Activated CD4-positive, alpha-beta T cell treated with anti-CD3 and anti-CD28 coated beads, Interleukin-2, amount 50 U/mL, for 48 hours (primary cell): Measurements from ENCODE around the gene GPR160.

Experiments used
- DNase-seq, 2 experiments: peaks; one replicate each; pipeline ENCODE4 v3.0.0-alpha.2; 2020

The GPR160 gene

GRCh38 chr3:170033489-170033888 is 4.3 kb upstream of the GPR160 start:
- peak; percentile 19 to 28 for DNase-seq

GRCh38 chr3:170038434-170039110 is 777 bp downstream of the GPR160 start:
- peak; percentile 19 to 41 for DNase-seq

GRCh38 chr3:170040418-170040817 is 2.6 kb downstream of the GPR160 start:
- no peak for DNase-seq

GRCh38 chr3:170043506-170043905 is 5.7 kb downstream of the GPR160 start:
- no peak for DNase-seq

- DNase-seq, result no peak
These were observed 6.5 kb downstream of the GPR160 start for GRCh38 chr3:170044271-170044670.

DNA sequence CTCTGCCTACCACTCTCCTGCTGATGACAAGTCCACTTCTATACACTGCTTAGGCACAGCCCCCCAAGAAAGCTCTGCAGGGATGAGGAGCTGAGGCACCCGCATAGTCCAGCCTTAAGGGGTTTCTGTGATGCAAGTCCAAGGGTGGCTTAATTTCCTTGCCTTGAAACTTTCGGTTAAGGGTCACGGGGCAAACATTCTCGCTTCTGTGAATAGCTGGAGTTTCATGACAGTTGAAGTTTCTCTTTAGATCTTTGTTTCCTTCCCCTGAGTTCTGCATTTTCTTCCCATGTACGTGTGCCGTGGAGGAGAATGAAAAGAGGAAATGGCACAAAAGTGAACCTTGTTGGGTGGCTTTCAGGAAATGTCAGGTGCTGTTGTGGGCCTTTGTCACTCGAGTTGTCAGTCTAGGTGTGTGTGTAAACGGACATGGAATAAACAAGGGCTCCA is 7.0 kb downstream of the GPR160 start:
- no peak for DNase-seq

- no peak for DNase-seq
These were observed 8.7 kb downstream of the GPR160 start for GRCh38 chr3:170046269-170047132.

GRCh38 chr3:170047133-170047404 is 9.3 kb downstream of the GPR160 start:
- DNase-seq, result no peak

- DNase-seq, result no peak
These were observed 11.6 kb downstream of the GPR160 start for GRCh38 chr3:170049146-170050000.

DNA sequence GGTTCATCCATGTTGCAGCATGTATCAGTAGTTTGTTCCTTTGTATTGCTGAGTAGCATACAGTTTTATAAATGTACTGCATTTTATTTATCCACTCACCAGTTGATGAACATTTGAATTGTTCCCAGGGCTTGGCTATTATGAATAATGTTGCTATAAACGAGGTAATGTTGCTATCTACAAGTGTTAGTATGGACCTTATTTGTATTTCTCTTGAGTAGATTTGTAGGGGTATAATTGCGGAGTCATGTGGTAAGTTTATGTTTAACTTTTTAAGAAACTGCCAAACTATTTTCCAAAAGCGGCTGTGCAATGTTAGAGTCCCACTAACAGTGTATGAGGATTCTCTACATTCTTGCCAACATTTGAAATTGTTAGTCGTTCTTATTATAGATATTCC is 13.0 kb downstream of the GPR160 start:
- DNase-seq, result no peak

DNA sequence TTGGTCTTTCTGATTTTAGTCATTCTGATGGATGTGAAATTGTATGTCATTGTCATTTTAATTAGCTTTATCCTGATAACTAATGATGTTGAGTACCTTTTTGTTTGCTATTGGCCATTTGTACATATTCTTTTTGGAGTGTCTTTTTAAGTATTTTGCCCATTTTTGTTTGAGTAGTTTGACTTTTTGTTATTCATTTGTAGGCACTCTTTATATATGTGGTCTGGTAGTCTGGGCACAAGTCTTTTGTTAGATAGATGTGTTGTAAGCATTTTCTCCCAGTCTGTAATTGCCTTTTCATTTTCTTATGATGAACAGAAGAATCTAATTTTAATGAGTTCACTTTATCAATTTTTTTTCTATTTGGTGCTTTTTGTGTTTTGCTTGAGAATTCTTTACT is 14.6 kb downstream of the GPR160 start:
- no peak for DNase-seq

- DNase-seq, result no peak
These were observed 16.4 kb downstream of the GPR160 start for GRCh38 chr3:170054204-170054603.

DNA sequence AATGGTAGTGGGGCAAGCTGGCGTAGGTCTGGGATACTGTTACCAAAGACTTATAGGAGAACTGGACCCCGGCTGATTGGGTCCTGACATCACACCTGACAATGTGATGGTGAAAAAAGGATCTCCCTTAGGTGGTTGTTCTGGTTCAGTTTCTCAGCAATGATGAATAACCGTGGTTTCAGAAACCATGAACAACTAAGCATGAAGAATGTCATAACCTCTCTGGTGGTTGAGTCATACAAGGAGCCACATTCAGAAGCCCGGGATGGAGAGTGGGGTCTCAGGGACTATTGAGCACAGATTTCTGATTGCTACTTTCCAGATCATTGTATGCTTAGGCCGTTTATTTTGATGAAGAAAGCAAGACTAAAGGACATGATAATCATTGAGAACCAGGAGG is 17.4 kb downstream of the GPR160 start:
- peak; percentile 18 to 39 for DNase-seq

DNA sequence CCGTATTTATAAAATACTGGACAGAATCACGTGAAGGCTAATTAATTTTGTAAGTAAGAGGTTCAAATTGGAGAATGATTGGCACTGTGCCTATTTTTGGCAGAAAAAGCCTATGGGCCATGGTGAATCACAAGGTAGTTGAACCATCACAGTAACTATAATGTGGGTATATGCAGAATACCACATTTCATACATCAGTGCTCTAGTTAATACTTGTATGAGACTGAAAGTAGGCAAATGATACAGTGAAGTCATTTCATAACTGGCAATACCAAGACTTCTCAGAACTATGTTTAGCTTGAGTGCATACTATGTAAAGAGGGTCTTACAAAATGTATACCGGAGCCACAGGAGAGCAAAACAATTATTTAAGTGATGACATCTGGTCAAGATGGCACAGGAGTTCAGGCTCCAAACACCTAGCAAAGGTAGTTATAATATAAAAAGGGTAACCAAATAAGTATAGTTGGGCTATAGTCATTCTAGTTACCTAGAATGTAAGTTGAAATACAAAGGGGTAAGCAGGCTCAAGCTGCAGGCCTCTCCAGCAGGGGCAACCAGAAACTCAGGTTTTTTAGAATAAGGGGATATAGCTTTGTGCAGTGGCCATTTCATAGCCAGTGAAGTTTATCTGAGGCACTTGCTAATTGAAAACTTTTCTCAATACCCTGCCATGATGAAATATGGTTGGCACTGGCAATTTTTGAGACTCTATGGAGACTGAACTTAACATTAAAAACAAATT is 19.1 kb downstream of the GPR160 start:
- no peak for DNase-seq

GRCh38 chr3:170057550-170057949 is 19.8 kb downstream of the GPR160 start:
- DNase-seq, result no peak

DNA sequence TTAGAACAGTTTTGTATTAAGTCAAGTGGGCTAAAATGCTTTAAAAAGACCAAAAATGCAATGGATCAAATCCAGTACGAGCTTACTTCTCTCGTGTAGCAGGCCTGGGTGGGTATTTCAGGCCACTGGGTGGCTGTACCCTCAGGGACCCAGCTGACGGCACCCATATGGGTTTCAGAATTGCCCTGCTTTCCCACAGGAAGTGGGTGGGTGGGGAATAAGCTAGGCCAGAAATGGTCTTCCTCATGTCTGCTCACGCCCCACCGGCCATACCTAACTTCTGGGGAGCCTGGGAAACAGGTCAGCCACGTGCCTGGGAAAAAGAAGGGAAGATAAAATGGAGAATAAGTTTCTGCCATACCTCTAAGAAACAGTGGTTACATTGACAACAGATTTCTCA is 20.3 kb downstream of the GPR160 start:
- DNase-seq, result no peak

- no peak for DNase-seq
These were observed 21.7 kb downstream of the GPR160 start for GRCh38 chr3:170059447-170059846.

DNA sequence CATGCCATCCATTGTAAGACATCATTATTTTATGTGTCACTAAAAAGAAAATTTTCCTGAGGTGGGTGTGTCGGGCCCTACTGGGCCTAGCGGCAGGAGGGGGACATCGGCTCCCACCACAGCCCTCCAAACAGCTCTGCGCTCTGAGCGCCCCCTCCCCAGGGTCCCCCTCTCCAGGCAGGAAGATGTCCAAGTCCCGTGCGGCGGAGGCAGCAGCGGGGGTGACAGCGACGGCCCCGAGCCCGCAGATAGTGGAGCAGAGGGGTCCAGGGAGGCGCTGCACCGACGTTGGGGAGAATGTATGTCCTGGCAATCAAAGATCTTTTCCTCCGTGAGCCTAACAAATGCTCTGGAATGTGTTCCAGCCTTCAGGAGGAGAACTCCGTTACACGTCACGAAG is 24.3 kb downstream of the GPR160 start:
- DNase-seq, result no peak

- DNase-seq, result no peak
These were observed 25.0 kb downstream of the GPR160 start for GRCh38 chr3:170062769-170063168.

GRCh38 chr3:170063691-170064090 is 25.9 kb downstream of the GPR160 start:
- no peak for DNase-seq

DNA sequence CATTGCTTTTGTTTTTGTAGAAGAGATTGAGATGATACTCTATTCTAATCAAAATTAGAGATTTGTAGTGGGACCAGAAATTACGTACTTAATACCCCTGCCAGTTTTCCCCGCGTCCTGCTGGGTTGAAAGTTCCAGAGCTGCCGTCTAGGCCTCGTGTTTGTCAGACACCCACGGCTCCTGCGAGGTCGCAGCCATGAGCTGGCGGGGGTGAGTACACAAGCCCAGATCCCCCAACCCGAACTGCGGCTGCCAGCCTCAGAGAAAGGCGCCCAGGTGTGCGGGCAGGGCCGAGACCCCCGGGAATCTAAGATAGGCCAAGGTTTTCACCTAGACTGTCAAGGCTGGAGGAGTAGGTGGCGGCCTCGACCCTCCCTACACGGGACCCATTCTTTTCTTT is 26.3 kb downstream of the GPR160 start:
- DNase-seq, result no peak

DNA sequence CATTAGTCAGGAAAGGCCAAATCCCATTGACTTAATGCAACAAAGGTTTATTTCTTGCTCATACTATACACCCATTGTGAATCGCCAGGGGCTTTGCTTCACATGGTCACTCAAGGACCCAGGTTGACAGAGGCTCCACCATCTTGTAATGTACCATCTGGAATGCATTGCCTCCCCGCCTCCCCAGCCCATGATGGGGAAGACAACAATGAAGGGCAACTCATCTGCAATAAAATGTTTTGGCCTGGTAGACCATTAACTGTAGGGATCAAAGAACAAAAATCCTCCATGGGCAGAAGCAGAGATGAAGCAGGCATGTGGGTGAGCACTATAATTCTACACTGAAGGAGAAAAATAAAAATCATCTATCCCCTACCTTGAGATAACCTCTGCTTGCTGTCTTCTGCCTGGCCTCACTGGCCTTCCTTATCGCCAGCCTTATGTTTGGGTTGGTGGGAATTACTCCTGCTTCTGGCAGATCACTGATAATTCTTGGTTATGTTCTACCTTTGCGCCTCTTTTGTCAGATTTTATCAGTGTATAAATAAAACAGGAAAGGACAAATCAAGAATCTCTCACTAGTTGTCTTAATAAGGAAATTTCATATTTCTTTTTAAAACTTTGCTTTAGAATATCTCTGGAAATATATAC is 37.8 kb downstream of the GPR160 start:
- no peak for DNase-seq
